K562 (cell line): ENCODE data around the gene ACAA2. TPM values are rescaled to one million over a fixed set of nuclear protein-coding genes. Genes with fewer than 3 reads are reported as not detected.

Experiments used
- ATAC-seq: fragments of 200-7000 bp; cut with Tn5 transposase; 3 replicates; pipeline ENCODE4 v1.9.1; 2020; ENCODE audit warnings: moderate library complexity
- BruUV-seq: library from RNA; stranded (reverse); fragments of 400-500 nt; replicated peaks from 2 replicates; lab custom pipeline; 2021; lab: Mats Ljungman, UMichigan
- CTCF ChIA-PET: fragments of 300-600 bp; formaldehyde crosslinking; extraction: SDS; loops from one replicate; lab custom pipeline; 2021; ENCODE audit warnings: low intra/inter-chr PET ratio; lab: Yijun Ruan, JAX
- POLR2A ChIA-PET: fragments of 300-600, 350-650 bp; sonication (Branson Sonifier 250); formaldehyde crosslinking; extraction: SDS; loops from one replicate; lab custom pipeline; 2021; ENCODE audit warnings: antibody characterized with exemption, inconsistent platforms; lab: Yijun Ruan, JAX
- DNase-seq, 4 experiments: peaks; one replicate each; pipeline versions ENCODE4 v3.0.0 to v3.0.0-alpha.2; 2011 to 2018; ENCODE audit warnings: low spot score in 3 of 4, mixed read lengths in 3 of 4; ENCODE audit errors: extremely low read depth in 1 of 4
- FAIRE-seq: peaks from 2 replicates; lab custom pipeline; 2011; peaks lifted over from hg19 to GRCh38; lab: Jason Lieb, UNC
- H2AFZ ChIP-seq: 2 replicates; pipeline ENCODE4 v1.6.0; 2011; ENCODE audit warnings: low read depth, low read length, control low read depth, inconsistent platforms
- H3K27ac ChIP-seq: fragments of 200-600 bp; 3 replicates; pipeline ENCODE4 v1.8.0; 2011; ENCODE audit warnings: low read depth, mild to moderate bottlenecking, control low read depth, inconsistent platforms, low read length, moderate library complexity, mixed read lengths; ENCODE audit errors: extremely low read depth
- H3K27me3 ChIP-seq, 2 experiments: fragments of 300-600 bp in 1 of 2; 2 replicates in 1 of 2; 3 replicates in 1 of 2; pipeline versions ENCODE4 v1.6.0 to v1.8.0; 2011; ENCODE audit warnings: inconsistent platforms in 2 of 2, low read length in 2 of 2, mild to moderate bottlenecking in 1 of 2, mixed read lengths in 1 of 2, moderate library complexity in 1 of 2; ENCODE audit not compliant: control insufficient read depth in 2 of 2, insufficient read depth in 2 of 2
- H3K36me3 ChIP-seq: fragments of 300-600 bp; 3 replicates; pipeline ENCODE4 v1.8.0; 2011; ENCODE audit warnings: mild to moderate bottlenecking, low read length, inconsistent platforms; ENCODE audit not compliant: control insufficient read depth, insufficient read depth
- H3K4me1 ChIP-seq, 2 experiments: fragments of 200-600 bp in 1 of 2; replicated peaks in 1 of 2; 2 replicates in 1 of 2; 3 replicates in 1 of 2; pipeline versions ENCODE4 v1.5.1 to v1.8.0; 2011; ENCODE audit warnings: inconsistent platforms in 2 of 2, low read length in 2 of 2, mild to moderate bottlenecking in 1 of 2, mixed read lengths in 1 of 2, moderate library complexity in 1 of 2; ENCODE audit not compliant: control insufficient read depth in 2 of 2, insufficient read depth in 2 of 2
- H3K4me2 ChIP-seq: 2 replicates; pipeline ENCODE4 v1.6.1; 2011; ENCODE audit warnings: low read length, control low read depth, inconsistent platforms, mixed read lengths; ENCODE audit not compliant: insufficient read depth
- H3K4me3 ChIP-seq: fragments of 200-600 bp; sonication (generic), shearing (Covaris generic); 2 replicates; pipeline ENCODE4 v1.5.1; 2016; ENCODE audit warnings: control low read depth, inconsistent platforms
- H3K79me2 ChIP-seq: fragments of 200-600 bp; 3 replicates; pipeline ENCODE4 v1.8.0; 2011; ENCODE audit warnings: low read length, inconsistent platforms; ENCODE audit not compliant: control insufficient read depth, insufficient read depth
- H3K9ac ChIP-seq, 2 experiments: 2 replicates each; pipeline versions ENCODE4 v1.6.0 to v1.6.1; 2011; ENCODE audit warnings: low read depth in 2 of 2, low read length in 2 of 2, control low read depth in 1 of 2, inconsistent platforms in 1 of 2, mild to moderate bottlenecking in 1 of 2, mixed read lengths in 1 of 2; ENCODE audit not compliant: insufficient read depth in 1 of 2
- H3K9me1 ChIP-seq: one replicate; pipeline ENCODE4 v1.6.0; 2011; ENCODE audit warnings: inconsistent platforms, mild to moderate bottlenecking, low read length, moderate library complexity; ENCODE audit not compliant: control insufficient read depth, insufficient read depth
- H3K9me3 ChIP-seq: replicated peaks from 2 replicates; pipeline ENCODE4 v1.5.1; 2011; ENCODE audit warnings: low read depth, low read length, inconsistent platforms; ENCODE audit not compliant: control insufficient read depth, insufficient read depth
- H4K20me1 ChIP-seq: replicated peaks from 2 replicates; pipeline ENCODE4 v1.6.1; 2011; ENCODE audit warnings: low read length, inconsistent platforms, mixed read lengths; ENCODE audit not compliant: control insufficient read depth, insufficient read depth
- VEZF1 ChIP-seq: fragments of 200-800 bp; sonication (Bioruptor generic); IDR thresholded peaks from 2 replicates; pipeline ENCODE4 v1.6.1; 2017; ENCODE audit warnings: missing genetic modification characterization, missing compliant biosample characterization
- WGBS: fragments of 100-300 bp; shearing (Covaris generic); methylation state at CpG from one replicate; pipeline ENCODE4 v1.1.6; 2016; ENCODE audit warnings: low coverage, mixed read lengths; ENCODE audit not compliant: insufficient coverage; ENCODE audit errors: missing lambda C conversion rate; 5-methylcytosine and 5-hydroxymethylcytosine counted together
- in situ Hi-C: fragments of 300-500 bp; cut with MboI; formaldehyde crosslinking; loops from 4 replicates; pipeline ENCODE4 v1.15.0; 2018; ENCODE audit warnings: inconsistent platforms, mixed read lengths
- intact Hi-C: fragments of 100-400 bp; cut with micrococcal nuclease; formaldehyde crosslinking; loops from 2 replicates; pipeline ENCODE4 v1.14.2; 2022
- polyA plus RNA-seq, 8 experiments: library from polyadenylated mRNA; depleted of rRNA in 4 of 8; stranded (reverse) in 5 of 8; unstranded in 3 of 8; fragments of >200 nt; fragmentation: Nextera tagmentation in 2 of 8; fragmentation: Illumina TruSeq in 1 of 8; extraction: Ambion mirVana in 2 of 8; extraction: Trizol in 1 of 8; gene quantifications; 2 replicates each; pipeline versions ENCODE4 v1.2.1 to v1.2.3, GENCODE V29; 2011 to 2014; ENCODE audit warnings: inconsistent platforms in 1 of 8, missing spikeins in 1 of 8
- total RNA-seq, 7 experiments: library from RNA; depleted of rRNA in 6 of 7; stranded (reverse); fragments of >200 nt in 6 of 7; fragmentation: Illumina TruSeq in 2 of 7; extraction: Trizol in 2 of 7; gene quantifications; 2 replicates each; pipeline versions ENCODE4 v1.2.1 to v1.2.3, GENCODE V29; 2011 to 2021; ENCODE audit warnings: low replicate concordance in 1 of 7
- TF ChIP-seq, protein P1 (sequence below), 2 experiments: fragments of 450-650 bp; IDR thresholded peaks; 2 replicates each; pipeline ENCODE4 v1.6.1; 2016

Gene ACAA2
- total and polyA plus RNA-seq, 9 of the 15 experiments (the other 6 are each of a cell fraction or from before 2014, with no cell fraction given) = 13.2 to 31.5 (median 21.7) TPM

DNA sequence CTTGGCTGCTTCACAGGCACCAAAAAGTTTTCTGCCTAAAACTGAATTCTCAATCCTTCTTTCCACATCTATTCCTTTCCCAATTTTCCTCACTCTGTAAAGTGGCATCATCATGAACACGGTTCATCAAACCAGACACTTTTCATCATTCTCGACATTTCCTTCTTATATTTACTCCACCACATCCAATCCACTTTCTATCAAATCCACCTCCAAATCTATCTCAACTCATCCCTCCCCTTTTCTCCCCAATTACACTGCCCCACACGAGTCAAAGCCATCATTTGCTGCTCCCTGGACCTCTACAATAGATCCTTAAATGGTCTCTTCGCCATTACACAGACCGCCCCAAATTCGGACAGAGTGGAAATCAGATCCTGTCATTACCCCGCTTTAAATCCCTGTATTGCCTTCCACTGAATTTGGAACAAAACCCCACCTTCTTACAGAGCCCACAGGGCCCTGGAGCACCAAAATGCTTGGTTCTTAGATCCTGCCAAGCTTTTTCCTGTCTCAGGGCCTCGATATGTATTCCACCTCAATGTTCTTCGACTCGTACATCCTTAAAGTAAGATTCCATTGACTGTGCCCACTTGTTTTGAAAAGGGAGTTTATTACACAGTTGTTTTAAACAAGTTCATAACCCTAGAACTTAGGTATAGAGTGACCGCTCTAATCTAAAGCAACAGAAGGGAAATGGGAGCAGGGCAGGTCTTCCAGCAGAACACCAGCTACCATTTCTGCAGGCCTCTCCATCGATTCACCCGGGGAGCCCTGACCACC is 856 bp downstream of the ACAA2 start:
- Histone ChIP-seq H3K9me3 (no peaks in the 10 kb centered on the region; the same call in 1 of the 2 replicates), H3K9me1 (no peaks in the 10 kb centered on the region), H4K20me1 (no peaks in the 10 kb centered on the region), H3K27ac (peak overlapping the region; percentile 88), H3K9ac (peak overlapping the region; percentile 86 to 92; a peak in 3 of 4 replicates), H2AFZ (peak overlapping the region; percentile 96), H3K36me3 (no peaks in the 10 kb centered on the region), H3K27me3 (no peaks in the 10 kb centered on the region), H3K4me1 (peaks cover 3 to 21% of the 10 kb centered on the region in 2 experiments; a peak in 4 of 5 replicates), H3K4me3 (peak overlapping the region; percentile 62), H3K4me2 (peak overlapping the region; percentile 88), H3K79me2 (peaks cover 10% of the 10 kb centered on the region; the same call in 2 of the 3 replicates)
- WGBS = 43% methylated on average over 13 of the region's 13 CpGs
- no peak for TF ChIP-seq VEZF1 (CRISPR knock-in tag)
- TF ChIP-seq, protein P1, sequence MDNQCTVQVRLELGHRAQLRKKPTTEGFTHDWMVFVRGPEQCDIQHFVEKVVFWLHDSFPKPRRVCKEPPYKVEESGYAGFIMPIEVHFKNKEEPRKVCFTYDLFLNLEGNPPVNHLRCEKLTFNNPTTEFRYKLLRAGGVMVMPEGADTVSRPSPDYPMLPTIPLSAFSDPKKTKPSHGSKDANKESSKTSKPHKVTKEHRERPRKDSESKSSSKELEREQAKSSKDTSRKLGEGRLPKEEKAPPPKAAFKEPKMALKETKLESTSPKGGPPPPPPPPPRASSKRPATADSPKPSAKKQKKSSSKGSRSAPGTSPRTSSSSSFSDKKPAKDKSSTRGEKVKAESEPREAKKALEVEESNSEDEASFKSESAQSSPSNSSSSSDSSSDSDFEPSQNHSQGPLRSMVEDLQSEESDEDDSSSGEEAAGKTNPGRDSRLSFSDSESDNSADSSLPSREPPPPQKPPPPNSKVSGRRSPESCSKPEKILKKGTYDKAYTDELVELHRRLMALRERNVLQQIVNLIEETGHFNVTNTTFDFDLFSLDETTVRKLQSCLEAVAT (IDR thresholded peaks at IDR 0.05) = 0 out of 4 replicates have a peak, but pooled peaks of 1 of the 2 experiments have one; percentile 24
- ATAC-seq (no peak), DNase-seq (no peak), FAIRE-seq (no peak)
- intact Hi-C loops (no loop called here), in situ Hi-C loops (no loop called here)
- no TSS peak for BruUV-seq
- ChIA-PET POLR2A (interaction anchor here (0.7 to 1.9 kb wide), 3 partner anchors 8 to 21 kb away, joined by 3 to 5 read pairs (median 3); no protein-coding TSS in a partner anchor), CTCF (no interaction called here)
